Bronchial epithelial cell (primary cell): ENCODE data around the gene MMP1. TPM values are rescaled to one million over a fixed set of nuclear protein-coding genes. Genes with fewer than 3 reads are reported as not detected.

Experiments used
- DNase-seq: peaks from one replicate; pipeline ENCODE4 v3.0.0-alpha.2; 2010; ENCODE audit warnings: low read depth
- FAIRE-seq: peaks from 2 replicates; lab custom pipeline; 2011; peaks lifted over from hg19 to GRCh38; lab: Jason Lieb, UNC
- H3K27me3 ChIP-seq: 2 replicates; pipeline ENCODE4 v1.5.1; 2011; ENCODE audit warnings: low read length; ENCODE audit not compliant: control insufficient read depth, insufficient read depth
- H3K36me3 ChIP-seq: 2 replicates; pipeline ENCODE4 v1.5.1; 2011; ENCODE audit warnings: low read length; ENCODE audit not compliant: control insufficient read depth, insufficient read depth
- H3K4me3 ChIP-seq: 2 replicates; pipeline ENCODE4 v1.5.1; 2011; ENCODE audit warnings: mild to moderate bottlenecking, low read depth, low read length, control low read depth
- CTCF ChIP-seq: IDR thresholded peaks from 2 replicates; pipeline ENCODE4 v1.5.1; 2011; ENCODE audit warnings: mild to moderate bottlenecking, moderate library complexity, low read length, control low read depth, inconsistent platforms; ENCODE audit not compliant: insufficient read depth, severe bottlenecking
- total RNA-seq: library from RNA; depleted of rRNA; stranded (reverse); fragments of >200 nt; gene quantifications from 2 replicates; pipeline ENCODE4 v1.2.1, GENCODE V29; 2014

MMP1 gene
- 68.1 and 168 TPM in 2 replicates for total RNA-seq

DNA sequence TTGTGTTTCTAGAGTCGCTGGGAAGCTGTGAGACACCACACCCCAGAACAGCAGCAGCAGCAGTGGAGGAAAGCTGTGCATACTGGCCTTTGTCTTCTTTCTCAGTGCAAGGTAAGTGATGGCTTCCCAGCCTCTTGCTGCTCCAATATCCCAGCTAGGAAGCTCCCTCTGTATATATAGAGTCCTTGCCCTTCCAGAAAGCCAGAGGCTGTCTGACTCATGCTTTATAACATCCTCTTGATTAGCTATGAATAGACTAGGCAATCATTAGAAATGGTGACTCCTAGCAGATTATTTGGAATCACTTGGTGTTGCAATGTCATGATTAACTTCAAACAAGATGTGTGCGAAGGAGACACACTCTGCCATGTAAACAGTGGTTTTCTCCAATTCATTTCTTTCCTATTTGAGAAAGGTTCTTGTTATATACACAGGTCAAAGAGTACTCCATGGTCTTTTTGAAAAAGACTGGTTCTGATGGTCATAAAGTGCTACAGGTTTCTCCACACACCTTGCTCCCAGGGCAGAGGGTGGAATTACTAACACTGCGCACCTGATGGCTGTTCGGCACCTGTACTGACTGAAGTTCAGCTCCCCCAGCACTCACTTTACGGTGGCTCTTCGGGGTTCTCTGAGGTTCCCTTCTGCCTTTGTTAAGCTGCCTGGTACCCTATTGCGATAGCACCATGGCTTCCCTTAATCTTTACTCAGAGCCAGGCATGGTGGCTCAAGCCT is at the start of gene MMP1:
MMP1 (minus strand) TSS at position 149 of the 735 bp plus-strand sequence; CDS start at position 81, 68 bp downstream.
- Histone ChIP-seq H3K4me3 (no peak within 1 kb of the TSS), H3K27me3 (no peaks in the 10 kb centered on the region), H3K36me3 (no peaks in the 10 kb centered on the region)
- TF ChIP-seq CTCF = no peak
- FAIRE-seq (no peak), DNase-seq (peak; percentile 99)

DNA sequence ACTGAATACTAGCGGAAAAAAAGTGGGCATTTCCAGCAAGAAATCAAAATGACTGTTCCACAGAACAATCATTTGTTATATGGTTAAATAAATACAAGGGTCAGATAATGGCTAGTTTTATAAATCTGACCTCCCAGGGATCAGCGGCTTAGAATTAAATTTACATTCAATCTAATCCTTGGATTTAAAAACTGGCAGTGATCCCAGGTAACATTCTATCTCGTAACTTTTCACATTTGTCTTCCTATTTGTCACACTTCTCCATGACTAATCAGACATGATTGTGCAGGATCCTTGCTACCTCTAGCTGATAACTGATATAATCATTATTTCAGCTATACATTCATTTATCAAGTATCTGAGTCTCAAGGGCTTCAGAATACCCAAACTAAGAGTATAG is 48.3 kb upstream of the MMP1 start:
- TF ChIP-seq CTCF = no peak
- H3K36me3 ChIP-seq = no peaks in the 10 kb centered on the region
- FAIRE-seq (no peak), DNase-seq (peak; percentile 81)
- no peak overlapping the region for H3K4me3 ChIP-seq
- no peaks in the 10 kb centered on the region for H3K27me3 ChIP-seq

- DNase-seq (peak; percentile 57), FAIRE-seq (no peak)
- Histone ChIP-seq H3K4me3 (no peak within 1 kb of the TSS), H3K27me3 (no peaks in the 10 kb centered on the region), H3K36me3 (no peaks in the 10 kb centered on the region)
- TF ChIP-seq CTCF = no peak
Observed at GRCh38 chr11:102843489-102843888, 45.5 kb upstream of the MMP1 start, which contains the start of gene MMP3. MMP3 (minus strand) TSS chr11:102843609; CDS start chr11:102843546, 63 bp downstream.

DNA sequence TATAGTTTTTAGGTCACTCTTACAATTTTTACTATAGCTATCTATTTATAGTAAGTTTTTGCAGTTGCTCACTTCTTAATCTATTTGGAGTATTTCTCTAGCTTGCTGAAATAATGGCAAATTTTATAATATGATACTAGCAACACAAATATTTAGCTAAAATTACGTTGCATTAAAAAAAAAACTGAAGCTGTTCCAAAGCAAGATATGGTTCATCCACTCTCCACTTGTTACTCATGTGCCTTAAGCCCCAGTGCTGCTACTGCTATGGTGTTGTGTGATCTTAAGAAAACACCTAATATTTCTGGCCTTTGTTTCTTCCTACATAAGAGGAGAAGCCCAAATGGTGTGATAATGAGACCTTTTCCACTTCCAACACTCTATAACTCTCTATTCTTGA is 45.0 kb upstream of the MMP1 start:
- FAIRE-seq (no peak), DNase-seq (no peak)
- Histone ChIP-seq H3K36me3 (no peaks in the 10 kb centered on the region), H3K27me3 (no peaks in the 10 kb centered on the region), H3K4me3 (no peak overlapping the region)
- TF ChIP-seq CTCF = no peak

- Histone ChIP-seq H3K4me3 (no peak overlapping the region), H3K36me3 (no peaks in the 10 kb centered on the region), H3K27me3 (no peaks in the 10 kb centered on the region)
- no peak for FAIRE-seq
- no peak for TF ChIP-seq CTCF
- DNase-seq = no peak
Observed at GRCh38 chr11:102840018-102840417, 42.1 kb upstream of the MMP1 start.
